ENCODE results near the gene TOR1AIP2. TPM values are rescaled to one million over a fixed set of nuclear protein-coding genes. Genes with fewer than 3 reads are reported as not detected.
A peak's percentile ranks its signal among the peaks of the same experiment; 100 is the strongest.

The TOR1AIP2 gene
- total RNA-seq, 1 donor from 2014 or later = 71.1 TPM

DNA sequence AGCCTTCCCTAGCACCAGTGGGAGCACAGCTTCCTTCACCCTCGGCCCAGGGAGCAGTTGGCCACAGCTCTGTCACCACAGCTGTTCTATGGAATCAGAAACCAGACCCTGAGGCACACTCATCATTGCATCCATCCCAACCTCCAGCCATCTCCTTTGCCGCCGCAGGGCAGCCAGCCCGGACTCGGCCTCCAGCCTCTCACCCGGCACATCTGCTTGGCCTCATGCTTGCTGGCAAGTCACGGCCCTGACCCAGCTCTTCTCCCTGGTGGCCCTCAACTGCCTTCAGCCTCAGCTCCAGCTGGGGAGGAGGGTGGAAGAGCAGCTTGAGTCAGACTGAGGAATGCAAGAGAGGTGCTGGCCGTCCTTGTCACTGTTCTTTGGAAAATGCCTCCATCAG, 59.8 kb downstream of the TOR1AIP2 start:
- no peak overlapping the region for H3K4me3 Mint-ChIP-seq (ENCODE audit: unreplicated experiment)
- peaks cover 23% of the 10 kb centered on the region for H3K27me3 Mint-ChIP-seq (ENCODE audit: unreplicated experiment)
- DNase-seq (ENCODE audit: low spot score) = no peak
- H3K27ac Mint-ChIP-seq (ENCODE audit: unreplicated experiment) = no peak overlapping the region
- peaks cover 18% of the 10 kb centered on the region for H3K4me1 Mint-ChIP-seq (ENCODE audit: unreplicated experiment)
- no peaks in the 10 kb centered on the region for H3K36me3 Mint-ChIP-seq (ENCODE audit: low read depth, unreplicated experiment)
- TF ChIP-seq, protein P1, sequence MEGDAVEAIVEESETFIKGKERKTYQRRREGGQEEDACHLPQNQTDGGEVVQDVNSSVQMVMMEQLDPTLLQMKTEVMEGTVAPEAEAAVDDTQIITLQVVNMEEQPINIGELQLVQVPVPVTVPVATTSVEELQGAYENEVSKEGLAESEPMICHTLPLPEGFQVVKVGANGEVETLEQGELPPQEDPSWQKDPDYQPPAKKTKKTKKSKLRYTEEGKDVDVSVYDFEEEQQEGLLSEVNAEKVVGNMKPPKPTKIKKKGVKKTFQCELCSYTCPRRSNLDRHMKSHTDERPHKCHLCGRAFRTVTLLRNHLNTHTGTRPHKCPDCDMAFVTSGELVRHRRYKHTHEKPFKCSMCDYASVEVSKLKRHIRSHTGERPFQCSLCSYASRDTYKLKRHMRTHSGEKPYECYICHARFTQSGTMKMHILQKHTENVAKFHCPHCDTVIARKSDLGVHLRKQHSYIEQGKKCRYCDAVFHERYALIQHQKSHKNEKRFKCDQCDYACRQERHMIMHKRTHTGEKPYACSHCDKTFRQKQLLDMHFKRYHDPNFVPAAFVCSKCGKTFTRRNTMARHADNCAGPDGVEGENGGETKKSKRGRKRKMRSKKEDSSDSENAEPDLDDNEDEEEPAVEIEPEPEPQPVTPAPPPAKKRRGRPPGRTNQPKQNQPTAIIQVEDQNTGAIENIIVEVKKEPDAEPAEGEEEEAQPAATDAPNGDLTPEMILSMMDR (IDR thresholded peaks at IDR 0.05; ENCODE audit: unreplicated experiment) = no peak
- no peaks in the 10 kb centered on the region for H3K9me3 Mint-ChIP-seq (ENCODE audit: unreplicated experiment)

DNA sequence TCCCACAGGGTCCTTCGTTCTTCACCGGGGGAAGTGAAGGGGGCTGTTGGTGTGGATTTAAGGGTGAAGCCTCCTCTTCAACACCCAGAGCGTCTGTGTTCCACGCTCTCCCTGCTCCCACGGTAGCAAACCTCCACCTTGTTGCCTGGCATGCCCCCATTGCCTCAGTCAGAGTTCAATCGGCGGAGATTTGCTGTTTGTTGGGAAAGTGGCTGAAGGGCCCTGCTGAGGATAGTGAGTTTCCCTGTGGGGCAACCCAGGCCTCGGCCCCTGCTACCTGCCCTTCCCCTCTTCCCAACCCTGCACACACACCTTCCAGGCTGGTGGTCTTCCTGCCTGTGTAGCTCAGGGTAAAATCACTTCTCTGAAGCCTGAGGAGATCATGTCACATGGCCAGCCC, 60.5 kb downstream of the TOR1AIP2 start:
- H3K9me3 Mint-ChIP-seq (ENCODE audit: unreplicated experiment) = no peaks in the 10 kb centered on the region
- TF ChIP-seq, protein P1 (IDR thresholded peaks at IDR 0.05; ENCODE audit: unreplicated experiment) = no peak
- no peaks in the 10 kb centered on the region for H3K36me3 Mint-ChIP-seq (ENCODE audit: low read depth, unreplicated experiment)
- H3K27ac Mint-ChIP-seq (ENCODE audit: unreplicated experiment) = no peak overlapping the region
- no peak for DNase-seq (ENCODE audit: low spot score)
- H3K27me3 Mint-ChIP-seq (ENCODE audit: unreplicated experiment) = peaks cover 24% of the 10 kb centered on the region
- H3K4me3 Mint-ChIP-seq (ENCODE audit: unreplicated experiment) = no peak overlapping the region
- peaks cover 18% of the 10 kb centered on the region for H3K4me1 Mint-ChIP-seq (ENCODE audit: unreplicated experiment)

DNA sequence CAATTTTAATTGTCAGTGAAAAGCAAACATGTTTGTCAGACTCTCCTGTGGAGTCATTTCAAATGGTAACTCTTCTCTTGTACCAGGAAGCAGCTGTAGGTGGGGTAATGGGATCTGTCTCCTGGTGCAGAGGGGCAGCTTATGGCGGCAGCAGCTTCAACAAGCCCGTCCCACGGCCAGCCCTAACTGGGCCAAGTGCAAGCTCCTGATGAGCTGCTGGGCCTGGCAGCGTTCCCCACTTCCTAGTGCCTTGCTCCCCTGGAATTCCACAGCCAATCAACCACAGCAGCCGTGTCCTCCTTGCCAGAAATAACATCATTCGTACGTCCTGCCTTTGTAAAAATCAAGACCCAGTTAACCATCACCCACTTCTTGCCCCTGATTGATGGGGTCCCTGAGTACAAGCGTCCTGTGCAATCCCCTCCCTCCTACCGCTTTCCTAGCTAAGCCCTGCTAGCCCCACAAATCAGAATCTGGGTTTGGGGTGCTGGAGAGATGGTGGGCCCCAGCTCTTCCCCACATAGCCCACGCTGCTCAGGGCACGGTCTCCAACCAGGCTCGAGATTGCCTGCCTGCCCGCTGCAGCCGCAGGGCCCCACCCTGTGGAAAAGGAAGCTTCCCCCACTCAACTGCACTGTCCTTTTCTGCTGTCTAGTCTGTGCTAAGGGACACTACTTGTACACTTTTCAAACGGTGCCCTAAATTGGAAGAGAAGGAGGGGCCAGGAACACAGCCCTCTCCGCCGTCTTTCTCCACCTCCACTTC, 61.2 kb downstream of the TOR1AIP2 start:
- TF ChIP-seq, protein P1 (IDR thresholded peaks at IDR 0.05; ENCODE audit: unreplicated experiment) = no peak
- H3K27me3 Mint-ChIP-seq (ENCODE audit: unreplicated experiment) = peaks cover 29% of the 10 kb centered on the region
- H3K9me3 Mint-ChIP-seq (ENCODE audit: unreplicated experiment) = no peaks in the 10 kb centered on the region
- H3K4me3 Mint-ChIP-seq (ENCODE audit: unreplicated experiment) = peak overlapping the region; percentile 94
- H3K36me3 Mint-ChIP-seq (ENCODE audit: low read depth, unreplicated experiment) = no peaks in the 10 kb centered on the region
- no peak for DNase-seq (ENCODE audit: low spot score)
- H3K27ac Mint-ChIP-seq (ENCODE audit: unreplicated experiment) = peak overlapping the region; percentile 2
- peaks cover 18% of the 10 kb centered on the region for H3K4me1 Mint-ChIP-seq (ENCODE audit: unreplicated experiment)

DNA sequence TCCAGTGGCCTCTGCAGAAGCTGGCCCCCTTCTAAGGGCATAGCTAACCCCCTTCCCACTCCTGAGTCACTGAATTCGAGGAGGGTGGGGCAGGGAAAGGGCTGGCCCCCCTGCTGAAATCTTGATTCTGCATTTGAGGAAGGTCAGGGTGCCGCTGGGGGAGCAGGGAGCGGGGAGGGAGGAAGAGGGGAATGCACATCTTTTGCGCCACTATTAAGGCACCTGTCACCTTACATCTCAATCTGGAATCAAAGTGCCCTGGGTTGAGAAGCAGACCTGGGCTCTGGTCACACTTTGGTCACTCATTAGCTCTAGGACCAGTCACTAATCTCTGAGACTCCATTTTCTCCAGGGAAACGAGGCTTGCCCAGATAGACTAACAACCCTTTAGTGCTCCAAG, 62.0 kb downstream of the TOR1AIP2 start:
- no peak for DNase-seq (ENCODE audit: low spot score)
- Mint-ChIP-seq H3K36me3 (ENCODE audit: low read depth, unreplicated experiment) (no peaks in the 10 kb centered on the region), H3K27ac (ENCODE audit: unreplicated experiment) (peak overlapping the region; percentile 5), H3K9me3 (ENCODE audit: unreplicated experiment) (no peaks in the 10 kb centered on the region), H3K4me1 (ENCODE audit: unreplicated experiment) (peaks cover 18% of the 10 kb centered on the region), H3K27me3 (ENCODE audit: unreplicated experiment) (peaks cover 34% of the 10 kb centered on the region), H3K4me3 (ENCODE audit: unreplicated experiment) (peak overlapping the region; percentile 94)
- TF ChIP-seq, protein P1 (IDR thresholded peaks at IDR 0.05; ENCODE audit: unreplicated experiment) = no peak

DNA sequence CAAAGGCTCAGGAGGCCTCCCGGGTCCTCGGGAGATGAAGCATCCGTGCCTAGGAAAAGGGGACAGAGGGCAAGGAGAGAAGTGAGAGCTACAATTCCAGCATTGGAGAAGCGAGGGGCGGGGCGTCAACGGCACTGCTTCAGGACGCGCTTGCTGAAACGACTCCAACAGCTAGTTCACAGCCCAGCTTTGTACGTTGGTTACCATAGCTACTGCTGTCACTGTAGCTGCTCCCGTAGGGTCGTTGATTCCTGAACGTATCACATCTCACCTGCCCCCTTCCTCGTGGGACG, 63.1 kb downstream of the TOR1AIP2 start:
- no peaks in the 10 kb centered on the region for H3K36me3 Mint-ChIP-seq (ENCODE audit: low read depth, unreplicated experiment)
- H3K9me3 Mint-ChIP-seq (ENCODE audit: unreplicated experiment) = no peaks in the 10 kb centered on the region
- DNase-seq (ENCODE audit: low spot score) = no peak
- peak overlapping the region; percentile 78 for H3K27ac Mint-ChIP-seq (ENCODE audit: unreplicated experiment)
- TF ChIP-seq, protein P1 (IDR thresholded peaks at IDR 0.05; ENCODE audit: unreplicated experiment) = no peak
- peaks cover 18% of the 10 kb centered on the region for H3K4me1 Mint-ChIP-seq (ENCODE audit: unreplicated experiment)
- H3K4me3 Mint-ChIP-seq (ENCODE audit: unreplicated experiment) = peak overlapping the region; percentile 94
- peaks cover 35% of the 10 kb centered on the region for H3K27me3 Mint-ChIP-seq (ENCODE audit: unreplicated experiment)
